Measurements from ENCODE around the gene ZC3H18.

DNA sequence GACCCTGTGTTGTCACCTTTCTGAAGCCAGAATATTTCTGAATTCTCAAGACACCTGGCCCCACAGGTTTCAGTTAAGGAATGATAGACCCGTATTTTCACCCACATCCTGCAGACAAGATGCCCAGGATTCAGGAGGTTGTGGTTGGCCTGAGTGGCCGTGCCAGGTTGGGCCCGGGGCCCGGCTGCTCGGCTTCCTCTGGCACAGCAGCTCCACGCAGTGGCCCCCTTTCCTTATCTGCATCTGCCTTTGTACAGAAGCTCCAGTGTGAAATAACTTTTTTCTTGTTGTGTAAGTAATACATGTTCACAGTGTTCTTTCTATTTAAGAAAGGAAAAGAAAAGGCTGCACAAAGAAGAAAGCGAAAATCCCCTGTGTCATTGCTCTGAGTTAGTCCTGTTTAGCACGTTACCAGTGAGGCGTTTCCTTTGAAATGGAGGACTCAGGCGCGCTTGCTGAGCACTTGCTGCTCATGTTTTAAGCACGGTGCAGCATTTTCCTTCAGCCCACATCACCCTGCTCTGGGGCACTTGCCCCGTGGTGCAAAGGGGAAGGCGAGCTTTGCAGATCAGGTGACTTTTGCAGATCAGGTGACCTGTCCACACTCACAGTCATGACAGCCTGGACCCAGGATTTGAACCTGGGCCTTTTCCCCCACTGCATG, 12.8 kb downstream of the ZC3H18 start:
- TF ChIP-seq, protein P1, sequence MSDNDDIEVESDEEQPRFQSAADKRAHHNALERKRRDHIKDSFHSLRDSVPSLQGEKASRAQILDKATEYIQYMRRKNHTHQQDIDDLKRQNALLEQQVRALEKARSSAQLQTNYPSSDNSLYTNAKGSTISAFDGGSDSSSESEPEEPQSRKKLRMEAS (IDR thresholded peaks at IDR 0.05; ENCODE audit: low read depth, low read length), result no peak
- TF ChIP-seq, protein P2, sequence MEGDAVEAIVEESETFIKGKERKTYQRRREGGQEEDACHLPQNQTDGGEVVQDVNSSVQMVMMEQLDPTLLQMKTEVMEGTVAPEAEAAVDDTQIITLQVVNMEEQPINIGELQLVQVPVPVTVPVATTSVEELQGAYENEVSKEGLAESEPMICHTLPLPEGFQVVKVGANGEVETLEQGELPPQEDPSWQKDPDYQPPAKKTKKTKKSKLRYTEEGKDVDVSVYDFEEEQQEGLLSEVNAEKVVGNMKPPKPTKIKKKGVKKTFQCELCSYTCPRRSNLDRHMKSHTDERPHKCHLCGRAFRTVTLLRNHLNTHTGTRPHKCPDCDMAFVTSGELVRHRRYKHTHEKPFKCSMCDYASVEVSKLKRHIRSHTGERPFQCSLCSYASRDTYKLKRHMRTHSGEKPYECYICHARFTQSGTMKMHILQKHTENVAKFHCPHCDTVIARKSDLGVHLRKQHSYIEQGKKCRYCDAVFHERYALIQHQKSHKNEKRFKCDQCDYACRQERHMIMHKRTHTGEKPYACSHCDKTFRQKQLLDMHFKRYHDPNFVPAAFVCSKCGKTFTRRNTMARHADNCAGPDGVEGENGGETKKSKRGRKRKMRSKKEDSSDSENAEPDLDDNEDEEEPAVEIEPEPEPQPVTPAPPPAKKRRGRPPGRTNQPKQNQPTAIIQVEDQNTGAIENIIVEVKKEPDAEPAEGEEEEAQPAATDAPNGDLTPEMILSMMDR (IDR thresholded peaks at IDR 0.05; ENCODE audit: low read depth, low read length), result no peak
- no peak for TF ChIP-seq POLR2A (IDR thresholded peaks at IDR 0.05; ENCODE audit: extremely low read depth, insufficient read length)
- no peak for TF ChIP-seq MYC (IDR thresholded peaks at IDR 0.05; ENCODE audit: low read depth, low read length)

All from NB4 (cell line).